Stomach smooth muscle (tissue), 2 donors: Measurements from ENCODE around the gene SNAI1.
"Not testable (repeated sequence)": the region's sequence is repeated elsewhere in the genome, so short reads cannot be mapped to it uniquely, and the experiment has no call there.

Source experiments
- H3K27ac ChIP-seq: one replicate; pipeline ENCODE4 v1.7.0; 2013; ENCODE audit warnings: mild to moderate bottlenecking, low read length, inconsistent platforms
- H3K27me3 ChIP-seq, 2 donors: one replicate each; pipeline ENCODE4 v1.7.0; 2013; ENCODE audit warnings: low read length in 2 of 2; ENCODE audit not compliant: insufficient read depth in 2 of 2, control insufficient read depth in 1 of 2
- H3K36me3 ChIP-seq, 2 donors: one replicate each; pipeline ENCODE4 v1.7.0; 2013; ENCODE audit warnings: low read length in 2 of 2; ENCODE audit not compliant: control insufficient read depth in 2 of 2, insufficient read depth in 2 of 2
- H3K4me1 ChIP-seq: one replicate; pipeline ENCODE4 v1.7.0; 2013; ENCODE audit warnings: low read length; ENCODE audit not compliant: control insufficient read depth, insufficient read depth
- H3K4me3 ChIP-seq, 2 donors: one replicate each; pipeline ENCODE4 v1.7.0; 2013; ENCODE audit warnings: low read length in 2 of 2
- H3K9ac ChIP-seq, 2 donors: one replicate each; pipeline ENCODE4 v1.7.0; 2013; ENCODE audit warnings: low read length in 2 of 2, mild to moderate bottlenecking in 1 of 2
- H3K9me3 ChIP-seq, 2 donors: one replicate each; pipeline ENCODE4 v1.7.0; 2013; ENCODE audit warnings: low read length in 2 of 2; ENCODE audit not compliant: control insufficient read depth in 2 of 2
- donor health status: healthy.
- donor health status: Pancreatic carcinoma.

SNAI1 gene

DNA sequence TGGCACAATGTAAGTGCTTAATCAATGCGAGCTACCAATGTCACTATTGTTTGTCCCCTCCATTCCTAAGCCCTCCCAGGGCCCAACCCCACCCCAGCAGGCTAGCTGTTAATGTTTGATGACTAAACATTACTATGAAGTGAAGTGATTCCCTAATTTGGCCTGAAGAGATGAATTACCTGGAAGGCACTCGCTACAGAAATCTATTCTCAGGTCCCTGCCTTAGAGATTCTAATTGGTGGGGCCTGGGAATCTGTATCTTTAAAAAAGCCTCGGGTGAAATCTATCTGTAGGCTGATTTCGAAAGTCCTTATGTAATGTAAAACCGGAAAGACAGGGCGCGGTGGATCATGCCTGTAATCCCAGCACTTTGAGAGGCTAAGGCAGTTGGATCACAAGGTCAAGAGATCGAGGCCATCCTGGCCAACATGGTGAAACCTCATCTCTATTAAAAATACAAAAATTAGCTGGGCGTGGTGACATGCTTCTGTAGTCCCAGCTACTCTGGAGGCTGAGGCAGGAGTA is 16.9 kb upstream of the SNAI1 start:
- no peak overlapping the region for H3K9ac ChIP-seq
- H3K4me1 ChIP-seq = no peaks in the 10 kb centered on the region
- H3K36me3 ChIP-seq = peaks cover 0 to 3% of the 10 kb centered on the region in 2 donors
- H3K4me3 ChIP-seq = no peak overlapping the region
- no peaks in the 10 kb centered on the region for H3K27me3 ChIP-seq
- no peak overlapping the region for H3K27ac ChIP-seq
- no peaks in the 10 kb centered on the region for H3K9me3 ChIP-seq

DNA sequence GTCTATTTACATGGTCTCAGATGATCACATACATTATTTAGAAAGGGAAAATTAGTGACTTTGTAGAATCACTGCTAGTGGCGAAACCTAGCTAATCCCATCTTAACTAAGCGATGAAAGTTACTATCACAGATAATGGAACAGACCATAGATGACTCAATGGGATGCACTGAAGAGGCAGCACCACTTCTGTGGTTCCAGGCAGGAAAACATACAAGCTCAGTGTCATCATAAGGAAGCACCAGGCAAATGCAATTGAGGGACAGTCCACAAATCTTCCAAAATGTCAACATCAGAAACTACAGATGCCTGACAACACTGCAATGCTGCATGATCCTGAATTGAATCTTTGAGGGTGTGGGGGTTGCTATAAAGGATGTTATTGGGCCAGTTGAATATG is 15.9 kb upstream of the SNAI1 start:
- Histone ChIP-seq H3K27ac (no peak overlapping the region), H3K9me3 (no peaks in the 10 kb centered on the region), H3K9ac (no peak overlapping the region), H3K4me1 (no peaks in the 10 kb centered on the region), H3K4me3 (no peak overlapping the region), H3K36me3 (peaks cover 0 to 3% of the 10 kb centered on the region in 2 donors), H3K27me3 (no peaks in the 10 kb centered on the region)

DNA sequence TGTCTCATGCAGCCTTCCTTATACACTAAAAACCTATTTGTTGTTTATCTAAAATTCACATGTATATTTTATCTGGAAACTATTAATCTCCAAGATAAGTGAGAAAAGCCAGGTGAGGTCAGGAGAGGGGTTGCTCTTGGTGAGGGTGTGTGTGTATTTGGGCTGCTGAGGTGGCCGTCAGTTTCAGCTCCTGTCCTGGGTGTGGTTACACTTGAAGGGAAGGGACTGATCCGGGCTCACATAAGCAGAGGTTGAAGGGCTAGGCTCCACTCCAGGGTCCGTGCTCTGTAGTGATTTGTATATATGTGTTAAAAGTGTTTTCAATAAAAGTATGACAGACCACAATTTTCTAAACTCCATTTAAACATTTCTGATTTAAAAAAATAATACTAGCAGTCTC is 13.5 kb upstream of the SNAI1 start:
- Histone ChIP-seq H3K4me1 (no peaks in the 10 kb centered on the region), H3K9ac (no peak overlapping the region), H3K4me3 (no peak overlapping the region), H3K36me3 (peaks cover 0 to 3% of the 10 kb centered on the region in 2 donors), H3K27ac (no peak overlapping the region), H3K27me3 (no peaks in the 10 kb centered on the region), H3K9me3 (no peaks in the 10 kb centered on the region)

DNA sequence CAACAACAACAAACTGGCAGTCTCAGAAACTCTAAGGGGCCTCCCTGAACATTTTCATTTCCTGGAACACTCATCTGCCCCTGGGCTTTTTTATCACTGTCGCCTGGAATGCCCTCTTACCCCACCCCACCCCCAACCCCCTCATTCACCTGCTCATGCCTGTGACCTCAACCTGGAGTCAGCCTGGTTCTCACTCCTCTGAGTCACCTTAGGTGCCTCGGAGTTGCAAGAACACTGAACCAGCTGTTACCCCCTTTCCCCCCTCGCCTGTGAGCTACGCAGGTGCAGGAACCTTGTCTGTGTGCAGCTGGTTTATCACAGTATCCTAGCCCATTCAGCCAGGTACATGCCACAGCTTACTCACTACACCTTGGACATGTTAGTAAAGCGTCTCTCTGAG is 12.8 kb upstream of the SNAI1 start:
- H3K27me3 ChIP-seq = no peaks in the 10 kb centered on the region
- no peak overlapping the region for H3K9ac ChIP-seq
- no peak overlapping the region for H3K4me3 ChIP-seq
- H3K9me3 ChIP-seq = no peaks in the 10 kb centered on the region
- H3K36me3 ChIP-seq = peaks cover 0 to 3% of the 10 kb centered on the region in 2 donors
- no peak overlapping the region for H3K27ac ChIP-seq
- no peaks in the 10 kb centered on the region for H3K4me1 ChIP-seq

DNA sequence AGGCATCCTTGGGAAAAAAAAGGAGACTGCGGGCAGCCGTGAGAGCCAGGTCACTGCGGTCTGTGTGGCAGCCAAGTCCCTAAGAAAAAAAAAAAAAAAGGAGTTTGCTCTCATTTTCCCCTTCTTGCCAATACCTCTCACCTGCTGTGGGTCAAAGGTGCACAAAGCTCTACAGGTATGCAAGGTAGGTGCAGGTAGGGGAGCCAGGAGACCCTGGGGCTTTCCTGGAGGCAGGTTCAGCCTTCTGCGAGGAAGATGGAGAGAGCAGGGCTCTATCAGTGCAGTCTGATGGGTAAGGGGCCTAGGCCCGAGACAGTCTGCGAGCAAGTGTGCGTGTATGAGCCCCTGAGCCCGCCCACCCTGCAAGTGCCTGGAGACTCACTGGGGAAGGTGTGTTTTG is 12.3 kb upstream of the SNAI1 start:
- Histone ChIP-seq H3K36me3 (peaks cover 0 to under 1% of the 10 kb centered on the region in 2 donors), H3K4me1 (no peaks in the 10 kb centered on the region), H3K9ac (no peak overlapping the region), H3K27me3 (no peaks in the 10 kb centered on the region), H3K27ac (no peak overlapping the region), H3K4me3 (no peak overlapping the region), H3K9me3 (no peaks in the 10 kb centered on the region)

DNA sequence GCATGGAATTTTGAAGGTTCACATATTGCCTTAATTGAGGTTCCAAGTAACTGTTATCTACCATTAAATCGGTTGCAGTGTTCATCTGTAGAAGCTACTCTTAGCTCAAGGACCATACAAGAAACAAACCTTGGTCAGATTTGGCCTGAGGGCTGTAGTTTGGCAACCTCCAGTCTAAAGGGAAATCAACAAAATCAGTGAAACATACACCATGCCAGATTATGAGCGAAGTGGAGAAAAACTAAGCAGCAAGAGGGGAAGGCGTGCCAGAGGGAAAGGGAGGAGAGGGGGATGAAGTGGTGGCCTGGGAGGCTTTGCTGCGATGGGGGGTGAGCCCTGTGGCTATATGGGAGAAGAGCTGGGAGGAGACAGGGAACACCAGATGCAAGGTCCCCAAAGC is 8.8 kb upstream of the SNAI1 start:
- Histone ChIP-seq H3K9ac (no peak overlapping the region), H3K27ac (no peak overlapping the region), H3K27me3 (no peaks in the 10 kb centered on the region), H3K9me3 (no peaks in the 10 kb centered on the region), H3K4me3 (no peak overlapping the region), H3K4me1 (peaks cover 2% of the 10 kb centered on the region), H3K36me3 (no peaks in the 10 kb centered on the region)

DNA sequence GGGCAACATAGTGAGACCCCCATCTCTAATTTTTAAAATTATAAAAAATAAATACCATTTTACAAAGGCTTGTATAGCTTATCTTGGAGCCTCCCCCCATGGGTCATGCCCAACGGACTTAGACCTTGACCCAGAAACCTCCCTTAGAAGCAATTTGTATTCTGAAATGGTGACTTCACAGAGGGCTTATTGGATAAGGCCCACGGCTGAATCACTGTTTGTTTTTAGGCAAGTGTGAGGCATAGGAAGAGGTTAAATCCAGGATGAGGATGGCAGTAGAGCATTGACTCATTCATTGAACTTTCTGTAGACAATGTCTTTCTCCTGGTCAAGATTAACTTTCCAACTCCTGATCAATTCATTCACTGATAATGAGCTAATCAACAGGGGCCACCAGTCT is 6.2 kb upstream of the SNAI1 start:
- Histone ChIP-seq H3K4me3 (no peak overlapping the region), H3K36me3 (no peaks in the 10 kb centered on the region), H3K27me3 (no peaks in the 10 kb centered on the region), H3K9me3 (no peaks in the 10 kb centered on the region), H3K9ac (no peak overlapping the region), H3K27ac (no peak overlapping the region), H3K4me1 (peaks cover 6% of the 10 kb centered on the region)

DNA sequence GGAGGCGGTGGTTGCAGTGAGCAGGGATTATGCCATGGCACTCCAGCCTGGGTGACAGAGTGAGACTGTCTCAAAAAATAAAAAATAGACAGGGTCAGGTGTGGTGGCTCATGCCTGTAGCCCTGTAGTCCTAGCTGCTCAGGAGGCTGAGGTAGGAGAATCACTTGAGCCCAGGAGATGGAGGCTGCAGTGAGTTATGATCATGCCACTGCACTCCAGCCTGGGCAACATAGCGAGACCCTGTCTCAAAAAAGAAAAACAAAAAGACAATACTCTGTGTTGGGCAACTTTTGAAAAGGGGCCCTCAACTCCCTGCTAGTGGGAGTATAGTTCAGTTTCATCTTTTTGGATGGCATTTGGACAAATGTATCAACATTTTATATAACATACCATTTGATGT is 5.0 kb upstream of the SNAI1 start:
- H3K27ac ChIP-seq, H3K9me3 ChIP-seq, H3K4me3 ChIP-seq, H3K36me3 ChIP-seq, H3K9ac ChIP-seq, H3K27me3 ChIP-seq: not testable (repeated sequence)
- H3K4me1 ChIP-seq = peaks cover 16% of the 10 kb centered on the region

DNA sequence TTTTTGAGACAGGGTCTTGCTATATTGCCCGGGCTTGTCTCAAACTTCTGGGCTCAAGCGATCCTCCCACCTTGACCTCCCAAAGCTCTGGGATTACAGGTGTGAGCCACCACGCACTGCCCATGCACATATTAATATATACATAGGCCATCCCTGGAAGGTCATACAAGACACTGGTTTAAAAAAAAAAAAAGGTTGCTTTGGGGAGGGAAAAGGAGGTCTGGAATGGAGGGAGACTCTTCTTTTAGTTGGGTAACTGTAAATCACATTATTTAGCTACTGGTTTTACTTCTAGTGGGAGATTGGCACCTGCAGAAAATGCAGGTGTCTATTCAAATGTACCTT is 4.1 kb upstream of the SNAI1 start:
- no peak overlapping the region for H3K27ac ChIP-seq
- H3K36me3 ChIP-seq = no peaks in the 10 kb centered on the region
- H3K9ac ChIP-seq = peak overlapping the region in 1 of 2 donors; percentile 6
- no peak overlapping the region for H3K4me3 ChIP-seq
- H3K27me3 ChIP-seq = no peaks in the 10 kb centered on the region
- H3K4me1 ChIP-seq = peaks cover 25% of the 10 kb centered on the region
- no peaks in the 10 kb centered on the region for H3K9me3 ChIP-seq

DNA sequence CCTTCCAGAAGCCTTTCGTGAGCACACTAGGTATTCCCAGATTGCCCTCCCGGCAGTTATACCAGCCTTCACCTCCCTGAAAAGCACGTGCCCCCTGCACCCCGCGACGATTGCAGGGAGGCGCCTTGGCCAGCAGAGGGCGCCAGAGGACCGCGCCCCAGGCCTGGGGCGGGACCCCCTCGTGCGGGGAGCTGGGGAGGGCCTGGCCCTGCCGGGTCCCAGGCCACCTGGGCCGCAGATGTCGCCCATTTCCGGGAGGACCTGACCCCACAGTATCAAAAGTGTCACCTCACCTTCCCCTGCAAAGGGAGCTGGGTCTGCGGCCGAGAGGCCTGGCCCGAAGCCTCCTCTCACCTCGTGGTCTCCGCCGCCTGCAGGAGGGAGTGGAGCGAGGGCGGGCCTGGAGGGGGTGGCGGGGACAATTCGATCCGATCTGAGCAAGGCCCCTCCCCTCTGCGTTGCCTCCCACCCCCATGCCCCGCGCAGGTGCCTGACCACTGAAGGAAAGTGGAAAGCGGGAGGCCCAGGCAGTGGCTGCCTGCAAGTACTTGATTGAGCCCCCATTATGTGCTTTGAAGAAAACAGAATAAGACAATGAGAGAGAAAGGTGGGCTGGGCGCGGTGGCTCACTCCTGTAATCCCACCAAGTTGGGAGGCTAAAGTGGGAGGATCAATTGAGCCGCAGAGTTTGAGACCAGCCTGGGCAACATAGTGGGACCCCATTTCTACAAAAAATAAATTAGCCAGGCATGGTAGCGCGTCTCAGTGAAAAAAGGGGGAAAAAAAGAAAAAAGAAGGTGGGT is 3.5 kb upstream of the SNAI1 start:
- Histone ChIP-seq H3K36me3 (no peaks in the 10 kb centered on the region), H3K9me3 (no peaks in the 10 kb centered on the region), H3K4me1 (peaks cover 30% of the 10 kb centered on the region), H3K4me3 (peak overlapping the region; percentile 60 to 67), H3K27me3 (no peaks in the 10 kb centered on the region), H3K27ac (no peak overlapping the region), H3K9ac (peak overlapping the region in 1 of 2 donors; percentile 6)
